Measurements from ENCODE around the gene ZNF683. TPM values are rescaled to one million over a fixed set of nuclear protein-coding genes. Genes with fewer than 3 reads are reported as not detected.

The ZNF683 gene
- total and polyA plus RNA-seq, 9 of the 15 experiments (the other 6 are each of a cell fraction or from before 2014, with no cell fraction given): not detected

DNA sequence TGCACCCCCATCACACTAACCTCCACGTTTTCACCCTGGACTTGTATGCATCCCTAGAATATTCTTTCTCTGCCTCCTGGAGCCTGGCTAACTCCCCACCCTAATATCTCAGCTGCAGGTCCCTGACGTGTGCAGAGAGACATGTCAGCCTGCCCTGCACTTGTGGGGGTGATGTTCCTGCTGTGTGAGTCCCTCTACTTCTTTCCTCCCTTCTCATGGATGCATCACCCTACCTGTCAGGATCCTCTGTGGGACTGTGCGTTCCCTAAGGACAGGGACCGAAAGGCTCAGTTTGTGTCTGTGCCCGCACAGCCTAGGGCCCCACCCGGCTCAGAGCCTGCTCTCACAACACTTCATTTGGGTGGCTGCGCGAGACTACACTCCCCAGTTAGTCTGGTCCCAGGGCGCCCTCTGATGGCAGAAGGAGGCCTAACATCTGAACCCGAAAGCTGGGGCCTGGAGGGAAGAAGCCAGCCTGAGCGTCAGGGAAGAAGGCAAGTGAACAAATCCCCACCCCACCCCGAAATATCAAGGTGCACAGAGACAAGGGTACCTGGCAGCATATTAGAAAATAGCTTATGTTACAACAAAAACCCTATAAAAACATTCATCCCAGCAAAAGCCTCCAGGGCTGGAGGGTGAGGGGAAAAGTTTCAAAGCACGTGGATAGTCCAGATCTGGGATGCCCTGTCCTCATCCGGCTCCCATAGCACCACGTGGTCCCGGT is 51.1 kb downstream of the ZNF683 start (continued):
- TF ChIP-seq HDGF (IDR thresholded peaks at IDR 0.05) (peak; percentile 96), SRF (CRISPR knock-in tag; IDR thresholded peaks at IDR 0.05) (no peak), TOE1 (IDR thresholded peaks at IDR 0.05; ENCODE audit: borderline replicate concordance) (peak; percentile 34; the same call in 1 of the 2 replicates), TOE1 (CRISPR knock-in tag; IDR thresholded peaks at IDR 0.05; ENCODE audit: borderline replicate concordance, low read depth) (no peak), MED1 (CRISPR knock-in tag; IDR thresholded peaks at IDR 0.05; ENCODE audit: borderline replicate concordance) (no peak), RFX5 (IDR thresholded peaks at IDR 0.05; ENCODE audit: low read depth, low read length) (no peak), PHF21A (IDR thresholded peaks at IDR 0.05; ENCODE audit: borderline replicate concordance, low read depth) (peak; percentile 46; the same call in 1 of the 2 replicates), EGR1 (conservative IDR thresholded peaks at IDR 0.05) (0 out of 2 replicates have a peak, but pooled peaks have one; percentile 10), FOXM1 (IDR thresholded peaks at IDR 0.05; ENCODE audit: low read depth) (0 out of 2 replicates have a peak, but pooled peaks have one; percentile 40), FOXM1 (CRISPR knock-in tag; IDR thresholded peaks at IDR 0.05; ENCODE audit: low read depth) (0 out of 2 replicates have a peak, but pooled peaks have one; percentile 32), JUN (IDR thresholded peaks at IDR 0.05; ENCODE audit: borderline replicate concordance, low read depth, low read length) (0 out of 2 replicates have a peak, but pooled peaks have one; percentile 38), JUN (CRISPR knock-in tag; IDR thresholded peaks at IDR 0.05; ENCODE audit: borderline replicate concordance) (no peak; the same call in 1 of the 2 replicates), ETV5 (CRISPR knock-in tag; IDR thresholded peaks at IDR 0.05; ENCODE audit: low read depth) (peak; percentile 63; the same call in 1 of the 2 replicates), RCOR1 (IDR thresholded peaks at IDR 0.05; ENCODE audit: borderline replicate concordance in 1 of 2, low read depth in 2 of 2, low read length in 2 of 2) (peak in 1 of 2 experiments; percentile 63; a peak in 2 of 4 replicates), GABPB1 (CRISPR knock-in tag; IDR thresholded peaks at IDR 0.05) (no peak), HIVEP1 (CRISPR knock-in tag; IDR thresholded peaks at IDR 0.05) (0 out of 2 replicates have a peak, but pooled peaks have one; percentile 26), TBP (optimal IDR thresholded peaks at IDR 0.05; ENCODE audit: low read depth, low read length) (peak; percentile 46), CXXC5 (CRISPR knock-in tag; IDR thresholded peaks at IDR 0.05) (peak; percentile 31; the same call in 1 of the 2 replicates), RFX1 (IDR thresholded peaks at IDR 0.05) (no peak)
- TF ChIP-seq, protein P1, sequence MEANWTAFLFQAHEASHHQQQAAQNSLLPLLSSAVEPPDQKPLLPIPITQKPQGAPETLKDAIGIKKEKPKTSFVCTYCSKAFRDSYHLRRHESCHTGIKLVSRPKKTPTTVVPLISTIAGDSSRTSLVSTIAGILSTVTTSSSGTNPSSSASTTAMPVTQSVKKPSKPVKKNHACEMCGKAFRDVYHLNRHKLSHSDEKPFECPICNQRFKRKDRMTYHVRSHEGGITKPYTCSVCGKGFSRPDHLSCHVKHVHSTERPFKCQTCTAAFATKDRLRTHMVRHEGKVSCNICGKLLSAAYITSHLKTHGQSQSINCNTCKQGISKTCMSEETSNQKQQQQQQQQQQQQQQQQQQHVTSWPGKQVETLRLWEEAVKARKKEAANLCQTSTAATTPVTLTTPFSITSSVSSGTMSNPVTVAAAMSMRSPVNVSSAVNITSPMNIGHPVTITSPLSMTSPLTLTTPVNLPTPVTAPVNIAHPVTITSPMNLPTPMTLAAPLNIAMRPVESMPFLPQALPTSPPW (CRISPR knock-in tag; IDR thresholded peaks at IDR 0.05): peak; percentile 65
- TF ChIP-seq, protein P2, sequence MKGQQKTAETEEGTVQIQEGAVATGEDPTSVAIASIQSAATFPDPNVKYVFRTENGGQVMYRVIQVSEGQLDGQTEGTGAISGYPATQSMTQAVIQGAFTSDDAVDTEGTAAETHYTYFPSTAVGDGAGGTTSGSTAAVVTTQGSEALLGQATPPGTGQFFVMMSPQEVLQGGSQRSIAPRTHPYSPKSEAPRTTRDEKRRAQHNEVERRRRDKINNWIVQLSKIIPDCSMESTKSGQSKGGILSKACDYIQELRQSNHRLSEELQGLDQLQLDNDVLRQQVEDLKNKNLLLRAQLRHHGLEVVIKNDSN (CRISPR knock-in tag; IDR thresholded peaks at IDR 0.05): peak; percentile 5; the same call in 1 of the 2 replicates
- TF ChIP-seq, protein P3, sequence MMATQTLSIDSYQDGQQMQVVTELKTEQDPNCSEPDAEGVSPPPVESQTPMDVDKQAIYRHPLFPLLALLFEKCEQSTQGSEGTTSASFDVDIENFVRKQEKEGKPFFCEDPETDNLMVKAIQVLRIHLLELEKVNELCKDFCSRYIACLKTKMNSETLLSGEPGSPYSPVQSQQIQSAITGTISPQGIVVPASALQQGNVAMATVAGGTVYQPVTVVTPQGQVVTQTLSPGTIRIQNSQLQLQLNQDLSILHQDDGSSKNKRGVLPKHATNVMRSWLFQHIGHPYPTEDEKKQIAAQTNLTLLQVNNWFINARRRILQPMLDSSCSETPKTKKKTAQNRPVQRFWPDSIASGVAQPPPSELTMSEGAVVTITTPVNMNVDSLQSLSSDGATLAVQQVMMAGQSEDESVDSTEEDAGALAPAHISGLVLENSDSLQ (IDR thresholded peaks at IDR 0.05): no peak
- TF ChIP-seq, protein P4, sequence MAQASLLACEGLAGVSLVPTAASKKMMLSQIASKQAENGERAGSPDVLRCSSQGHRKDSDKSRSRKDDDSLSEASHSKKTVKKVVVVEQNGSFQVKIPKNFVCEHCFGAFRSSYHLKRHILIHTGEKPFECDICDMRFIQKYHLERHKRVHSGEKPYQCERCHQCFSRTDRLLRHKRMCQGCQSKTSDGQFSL (CRISPR knock-in tag; IDR thresholded peaks at IDR 0.05): peak; percentile 76; the same call in 1 of the 2 replicates
- TF ChIP-seq, protein P4 (tag; IDR thresholded peaks at IDR 0.05): peak in 1 of 2 experiments; percentile 66; a peak in 1 of 4 replicates
